ENCODE measurements around the gene TOP3A. TPM values are rescaled to one million over a fixed set of nuclear protein-coding genes. Genes with fewer than 3 reads are reported as not detected.

Gene TOP3A
- total RNA-seq, 6 donors from 2014 or later, result 23.4 to 36.3 (median 32.9) TPM

GRCh38 chr17:18260332-18261145 is 54.3 kb downstream of the TOP3A start, which contains the start of gene MIEF2:
MIEF2 (plus strand) TSS chr17:18260662; CDS start chr17:18262721, 2,059 bp downstream.
- Histone ChIP-seq H3K9me3 (no peaks in the 10 kb centered on the region), H3K4me1 (peaks cover 42 to 56% (median 49%) of the 10 kb centered on the region in 4 donors), H3K27ac (peak within 1 kb of the TSS; percentile 88 to 99 (median 94)), H3K4me3 (peak within 1 kb of the TSS; percentile 60 to 96 (median 88)), H3K27me3 (no peaks in the 10 kb centered on the region), H3K36me3 (peaks cover 13 to 41% (median 32%) of the 10 kb centered on the region in 4 donors)
- DNase-seq (peak; percentile 95 to 97), ATAC-seq (ENCODE audit: low FRiP score in 2 of 2) (peak; percentile 92 to 94)
- TF ChIP-seq POLR2AphosphoS5 (IDR thresholded peaks at IDR 0.05), result peak; percentile 79 to 80
- TF ChIP-seq EP300 (IDR thresholded peaks at IDR 0.05), result no peak
- peak in 1 of 6 experiments; percentile 32 for TF ChIP-seq CTCF (IDR thresholded peaks at IDR 0.05)
- TF ChIP-seq POLR2A (IDR thresholded peaks at IDR 0.05), result peak in 3 of 4 donors; percentile 35 to 71 (median 66)
- 0% methylated on average over 24 of the region's 72 CpGs; no CpG with 5 or more reads in 1 of the 2 donors for WGBS, 2 donors

DNA sequence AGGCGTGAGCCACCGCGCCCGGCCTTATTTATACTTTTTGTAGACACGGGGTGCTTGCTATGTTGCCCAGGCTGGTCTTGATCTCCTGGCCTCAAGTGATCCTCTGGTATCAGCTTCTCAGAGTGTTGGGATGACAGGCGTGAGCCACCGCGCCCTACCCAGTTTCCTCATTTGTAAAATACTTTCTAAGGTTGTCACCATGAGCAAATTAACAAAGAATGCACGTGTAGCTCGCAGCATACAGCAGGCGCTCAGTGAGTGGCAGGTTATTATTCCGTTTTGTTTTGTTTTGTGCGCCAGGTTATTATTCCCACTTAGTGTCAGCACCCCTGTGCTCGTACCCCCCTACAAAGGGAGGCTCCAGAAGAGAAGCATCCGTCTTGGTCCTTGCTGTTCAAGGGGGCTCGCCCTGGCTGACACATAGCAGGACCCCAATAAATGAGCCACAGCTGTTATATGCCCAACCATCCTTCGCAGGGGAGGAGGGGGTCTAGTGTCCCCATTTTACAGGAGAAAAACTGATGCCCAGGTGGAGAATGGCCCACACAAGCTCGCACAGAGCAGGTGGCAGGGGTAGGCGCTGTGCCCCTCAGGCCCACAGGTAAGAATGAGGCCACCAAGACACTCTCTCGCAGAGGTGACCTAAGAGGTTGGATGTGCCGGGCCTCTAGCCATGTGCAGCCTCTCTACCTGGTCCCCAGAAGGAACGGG is 55.0 kb downstream of the TOP3A start:
- WGBS, 2 donors, result 69 to 74% methylated on average over 19 to 22 of the region's 22 CpGs
- H3K4me3 ChIP-seq, result peak overlapping the region in 3 of 4 donors; percentile 60 to 96 (median 80)
- peak overlapping the region; percentile 88 to 99 (median 94) for H3K27ac ChIP-seq
- H3K27me3 ChIP-seq, result no peaks in the 10 kb centered on the region
- no peak for DNase-seq
- peaks cover 10 to 41% (median 33%) of the 10 kb centered on the region in 4 donors for H3K36me3 ChIP-seq
- peaks cover 42 to 56% (median 49%) of the 10 kb centered on the region in 4 donors for H3K4me1 ChIP-seq
- TF ChIP-seq POLR2A (IDR thresholded peaks at IDR 0.05) (no peak), POLR2AphosphoS5 (IDR thresholded peaks at IDR 0.05) (no peak), CTCF (IDR thresholded peaks at IDR 0.05) (no peak), EP300 (IDR thresholded peaks at IDR 0.05) (no peak)
- ATAC-seq (ENCODE audit: low FRiP score in 2 of 2), result no peak
- no peaks in the 10 kb centered on the region for H3K9me3 ChIP-seq

- TF ChIP-seq CTCF (IDR thresholded peaks at IDR 0.05), result peak in 1 of 6 experiments; percentile 20
- TF ChIP-seq EP300 (IDR thresholded peaks at IDR 0.05), result no peak
- peak; percentile 82 to 89 for TF ChIP-seq POLR2AphosphoS5 (IDR thresholded peaks at IDR 0.05)
- peak in 2 of 4 donors; percentile 90 to 92 for TF ChIP-seq POLR2A (IDR thresholded peaks at IDR 0.05)
- peak; percentile 35 to 82 for ATAC-seq (ENCODE audit: low FRiP score in 2 of 2)
- H3K9me3 ChIP-seq, result no peaks in the 10 kb centered on the region
- H3K27me3 ChIP-seq, result no peaks in the 10 kb centered on the region
- H3K36me3 ChIP-seq, result peaks cover 12 to 41% (median 33%) of the 10 kb centered on the region in 4 donors
- peaks cover 42 to 56% (median 49%) of the 10 kb centered on the region in 4 donors for H3K4me1 ChIP-seq
- H3K27ac ChIP-seq, result peak within 1 kb of the TSS; percentile 97 to 99 (median 99)
- peak within 1 kb of the TSS; percentile 76 to 100 (median 87) for H3K4me3 ChIP-seq
- 0 to 4% methylated on average over 2 to 21 of the region's 71 CpGs for WGBS, 2 donors
- DNase-seq, result peak; percentile 59 to 94
Observed at GRCh38 chr17:18258356-18259038, 56.3 kb downstream of the TOP3A start, which contains the start of gene FLII. FLII (minus strand) TSS chr17:18258738; CDS start chr17:18258690, 48 bp downstream.

GRCh38 chr17:18257982-18258355 is 56.8 kb downstream of the TOP3A start:
- H3K27me3 ChIP-seq, result no peaks in the 10 kb centered on the region
- H3K4me1 ChIP-seq, result peaks cover 42 to 56% (median 49%) of the 10 kb centered on the region in 4 donors
- peak in 1 of 2 donors; percentile 89 for DNase-seq
- WGBS, 2 donors, result 0 to 1% methylated on average over 9 to 14 of the region's 16 CpGs
- peak overlapping the region; percentile 97 to 99 (median 99) for H3K27ac ChIP-seq
- ATAC-seq (ENCODE audit: low FRiP score in 2 of 2), result peak; percentile 83 to 87
- no peak for TF ChIP-seq POLR2A (IDR thresholded peaks at IDR 0.05)
- peak; percentile 32 to 59 for TF ChIP-seq POLR2AphosphoS5 (IDR thresholded peaks at IDR 0.05)
- TF ChIP-seq EP300 (IDR thresholded peaks at IDR 0.05), result no peak
- TF ChIP-seq CTCF (IDR thresholded peaks at IDR 0.05), result no peak
- H3K4me3 ChIP-seq, result peak overlapping the region; percentile 76 to 100 (median 87)
- H3K36me3 ChIP-seq, result peaks cover 14 to 41% (median 35%) of the 10 kb centered on the region in 4 donors
- no peaks in the 10 kb centered on the region for H3K9me3 ChIP-seq
